Fibroblast of pulmonary artery (primary cell): Measurements from ENCODE around the gene PSMD1.
"Not testable (repeated sequence)": the region's sequence is repeated elsewhere in the genome, so short reads cannot be mapped to it uniquely, and the experiment has no call there.

Experiments
- DNase-seq: peaks from one replicate; pipeline ENCODE4 v3.0.0-alpha.2; 2010; ENCODE audit warnings: low read depth
- H3K4me3 ChIP-seq: replicated peaks from 2 replicates; pipeline ENCODE4 v1.5.1; 2011; ENCODE audit warnings: low read depth, mild to moderate bottlenecking, control low read depth, low read length, moderate library complexity
- TF ChIP-seq, protein P1 (sequence below): IDR thresholded peaks from 2 replicates; pipeline ENCODE4 v1.5.1; 2011; ENCODE audit warnings: mild to moderate bottlenecking, control low read depth, low read length, inconsistent platforms; ENCODE audit errors: missing control alignments

The PSMD1 gene

GRCh38 chr2:231189571-231190495 lies 133.2 kb downstream of the PSMD1 start:
- no peak for DNase-seq
- H3K4me3 ChIP-seq = no peak overlapping the region
- TF ChIP-seq, protein P1, sequence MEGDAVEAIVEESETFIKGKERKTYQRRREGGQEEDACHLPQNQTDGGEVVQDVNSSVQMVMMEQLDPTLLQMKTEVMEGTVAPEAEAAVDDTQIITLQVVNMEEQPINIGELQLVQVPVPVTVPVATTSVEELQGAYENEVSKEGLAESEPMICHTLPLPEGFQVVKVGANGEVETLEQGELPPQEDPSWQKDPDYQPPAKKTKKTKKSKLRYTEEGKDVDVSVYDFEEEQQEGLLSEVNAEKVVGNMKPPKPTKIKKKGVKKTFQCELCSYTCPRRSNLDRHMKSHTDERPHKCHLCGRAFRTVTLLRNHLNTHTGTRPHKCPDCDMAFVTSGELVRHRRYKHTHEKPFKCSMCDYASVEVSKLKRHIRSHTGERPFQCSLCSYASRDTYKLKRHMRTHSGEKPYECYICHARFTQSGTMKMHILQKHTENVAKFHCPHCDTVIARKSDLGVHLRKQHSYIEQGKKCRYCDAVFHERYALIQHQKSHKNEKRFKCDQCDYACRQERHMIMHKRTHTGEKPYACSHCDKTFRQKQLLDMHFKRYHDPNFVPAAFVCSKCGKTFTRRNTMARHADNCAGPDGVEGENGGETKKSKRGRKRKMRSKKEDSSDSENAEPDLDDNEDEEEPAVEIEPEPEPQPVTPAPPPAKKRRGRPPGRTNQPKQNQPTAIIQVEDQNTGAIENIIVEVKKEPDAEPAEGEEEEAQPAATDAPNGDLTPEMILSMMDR = no peak

DNA sequence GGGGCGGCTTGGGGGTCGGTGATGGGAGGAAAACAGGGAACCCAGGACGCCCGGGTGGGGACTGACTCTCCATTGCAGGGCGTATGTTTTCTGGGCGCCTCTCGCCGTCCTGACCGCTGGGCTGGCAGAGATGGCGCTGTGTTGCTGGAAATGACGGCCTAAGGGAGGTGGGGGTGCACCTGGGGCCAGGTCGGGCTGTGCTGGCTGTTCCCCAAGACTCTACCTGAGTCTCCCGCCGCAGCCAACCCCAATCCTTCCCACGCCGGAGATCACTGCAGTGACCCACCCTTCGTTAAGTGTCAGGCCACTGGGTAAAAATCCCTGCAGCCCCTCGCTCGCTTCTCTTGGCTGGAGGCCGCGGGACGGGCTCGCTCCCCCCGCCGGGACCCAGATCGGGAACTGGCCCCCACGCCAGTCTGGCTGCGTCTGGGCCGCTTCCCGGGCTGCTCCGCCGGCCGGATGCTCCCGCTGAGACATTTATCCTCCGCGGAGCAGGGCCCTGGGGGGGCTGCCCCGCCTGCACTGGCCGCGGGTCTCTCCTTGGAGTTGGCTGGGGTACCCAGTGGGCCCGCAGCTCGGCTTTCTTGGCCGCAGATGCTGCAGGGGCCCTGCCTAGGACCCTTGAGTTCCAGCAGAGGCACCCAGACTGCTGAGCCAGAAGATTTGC lies 134.0 kb downstream of the PSMD1 start:
- DNase-seq = no peak
- H3K4me3 ChIP-seq = no peak overlapping the region
- TF ChIP-seq, protein P1 = no peak

DNA sequence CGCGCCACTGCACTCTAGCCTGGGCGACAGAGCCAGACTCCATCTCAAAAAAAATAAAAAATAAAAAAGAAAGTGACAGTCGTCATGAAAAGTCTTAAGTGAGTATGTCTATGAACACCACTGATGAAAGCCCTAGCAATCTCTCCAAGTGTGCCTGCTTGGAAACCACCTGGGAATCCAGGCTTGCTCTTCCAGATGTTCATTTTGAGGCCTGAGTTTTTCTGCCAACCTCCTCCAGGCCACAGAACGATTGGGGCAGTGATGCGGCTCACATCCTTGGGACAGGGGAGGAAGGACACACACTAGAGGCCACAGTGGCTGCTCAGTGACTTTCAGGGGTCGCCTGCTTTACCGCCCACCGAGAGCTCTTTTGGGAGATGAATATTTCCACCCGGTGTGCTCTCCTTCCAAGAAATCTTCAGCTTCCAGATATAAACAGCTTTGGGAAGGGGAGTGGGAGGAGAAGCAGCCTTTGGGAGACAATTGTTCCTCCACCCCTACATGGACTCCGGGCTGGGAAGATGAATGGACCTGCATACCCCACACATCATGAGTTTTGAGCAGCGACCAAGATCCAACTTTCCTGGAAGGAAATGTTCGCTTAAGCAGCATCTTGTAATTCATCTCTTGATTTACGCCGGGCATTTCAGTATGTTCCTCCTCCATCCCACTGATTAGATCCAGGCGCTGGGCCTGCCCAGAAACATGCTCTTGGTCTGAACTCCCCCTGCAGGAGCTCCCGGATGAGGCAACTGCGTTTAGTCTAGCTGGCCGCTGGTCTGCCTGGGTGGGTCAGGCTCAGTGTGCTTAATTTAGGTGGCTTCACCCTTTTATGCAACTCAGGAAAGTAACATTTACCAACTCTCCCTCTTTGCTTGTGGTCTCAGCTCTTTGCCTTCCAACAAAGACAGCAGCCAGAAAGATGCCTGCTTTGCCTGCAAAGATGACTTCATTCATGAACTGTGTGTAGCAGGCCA lies 135.5 kb downstream of the PSMD1 start:
- no peak overlapping the region for H3K4me3 ChIP-seq
- TF ChIP-seq, protein P1 = peak; percentile 93
- peak; percentile 91 for DNase-seq

DNA sequence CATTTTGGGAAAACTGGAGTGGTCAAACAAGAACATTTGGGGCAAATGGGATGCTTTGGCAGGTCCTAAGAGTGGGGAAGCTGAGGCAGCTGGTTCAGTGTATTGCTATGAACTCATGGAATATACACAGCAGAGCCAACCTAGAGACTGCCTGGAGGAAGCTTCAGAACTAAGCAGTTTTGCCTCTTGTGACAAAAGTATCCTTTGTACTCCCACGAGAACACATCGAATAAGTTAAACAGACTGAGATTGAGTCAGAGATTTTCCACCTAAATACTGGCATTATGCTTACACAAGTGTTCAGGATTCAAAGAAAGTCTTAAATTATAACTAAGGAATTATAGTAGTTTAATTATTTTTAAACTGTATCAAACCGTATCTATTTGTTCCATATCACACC lies 136.5 kb downstream of the PSMD1 start:
- TF ChIP-seq, protein P1 = no peak
- H3K4me3 ChIP-seq = no peak overlapping the region
- no peak for DNase-seq

GRCh38 chr2:231196592-231196991 lies 139.9 kb downstream of the PSMD1 start:
- H3K4me3 ChIP-seq = no peak overlapping the region
- no peak for DNase-seq
- TF ChIP-seq, protein P1 = no peak

DNA sequence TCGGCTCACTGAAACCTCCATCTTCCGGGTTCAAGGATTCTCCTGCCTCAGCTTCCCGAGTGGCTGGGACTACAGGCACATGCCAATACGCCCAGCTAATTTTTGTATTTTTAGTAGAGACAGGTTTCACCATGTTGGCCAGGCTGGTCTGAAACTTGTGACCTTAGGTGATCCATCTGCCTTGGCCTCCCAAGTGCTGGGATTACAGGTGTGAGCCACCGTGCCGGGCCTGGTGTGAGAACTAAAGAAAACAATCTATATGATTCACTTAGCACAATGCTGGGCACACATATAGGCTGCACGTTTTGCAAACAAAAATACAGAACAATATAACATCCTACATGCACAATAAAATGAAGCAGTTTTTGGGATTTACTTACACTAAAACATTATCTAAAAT lies 140.5 kb downstream of the PSMD1 start:
- H3K4me3 ChIP-seq, DNase-seq: not testable (repeated sequence)
